Kidney epithelial cell (primary cell): Measurements from ENCODE around the gene SRGAP1. TPM values are rescaled to one million over a fixed set of nuclear protein-coding genes. Genes with fewer than 3 reads are reported as not detected.

Source experiments
- DNase-seq: peaks from one replicate; pipeline ENCODE4 v3.0.0-alpha.2; 2010; ENCODE audit warnings: low read depth
- H3K27me3 ChIP-seq: 2 replicates; pipeline ENCODE4 v1.6.0; 2011; ENCODE audit warnings: low read length; ENCODE audit not compliant: control insufficient read depth, insufficient read depth
- H3K36me3 ChIP-seq: 2 replicates; pipeline ENCODE4 v1.5.1; 2011; ENCODE audit warnings: low read length; ENCODE audit not compliant: control insufficient read depth, insufficient read depth
- H3K4me3 ChIP-seq: 2 replicates; pipeline ENCODE4 v1.5.1; 2011; ENCODE audit warnings: low read depth, mild to moderate bottlenecking, control low read depth, low read length
- CTCF ChIP-seq: IDR thresholded peaks from 2 replicates; pipeline ENCODE4 v1.5.1; 2011; ENCODE audit warnings: mild to moderate bottlenecking, moderate library complexity, low read length, control low read depth, inconsistent platforms; ENCODE audit not compliant: insufficient read depth, poor library complexity, severe bottlenecking
- total RNA-seq: library from RNA; depleted of rRNA; stranded (reverse); fragments of >200 nt; gene quantifications from 2 replicates; pipeline ENCODE4 v1.2.3, GENCODE V29; 2015

SRGAP1 gene
- total RNA-seq, 1 donor from 2014 or later: 28.9 TPM

GRCh38 chr12:63941166-63941800, 96.8 kb downstream of the SRGAP1 start:
- DNase-seq: no peak
- no peaks in the 10 kb centered on the region for H3K27me3 ChIP-seq
- no peak overlapping the region for H3K4me3 ChIP-seq
- H3K36me3 ChIP-seq: no peaks in the 10 kb centered on the region
- TF ChIP-seq CTCF: no peak

DNA sequence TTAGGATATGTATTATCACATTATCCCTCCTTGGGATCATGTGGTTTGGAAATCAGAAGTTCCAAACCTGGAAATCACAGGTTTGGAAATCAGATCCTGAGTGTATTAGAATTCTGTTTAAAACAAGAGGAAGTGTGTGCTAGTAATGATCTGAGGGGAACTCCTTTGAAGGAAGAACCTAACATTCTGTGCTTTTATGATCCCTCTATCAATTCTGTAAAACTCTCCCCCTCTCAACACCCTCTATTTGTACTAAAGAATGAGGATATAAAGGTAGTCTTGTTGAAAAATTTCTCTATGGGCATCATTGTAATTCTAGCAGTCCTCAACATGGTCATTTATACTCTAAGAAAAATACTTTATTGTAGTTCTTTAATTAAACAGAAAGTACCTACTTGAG, 97.4 kb downstream of the SRGAP1 start:
- DNase-seq: no peak
- no peak overlapping the region for H3K4me3 ChIP-seq
- no peaks in the 10 kb centered on the region for H3K36me3 ChIP-seq
- no peaks in the 10 kb centered on the region for H3K27me3 ChIP-seq
- TF ChIP-seq CTCF: no peak

GRCh38 chr12:63942464-63943241, 98.2 kb downstream of the SRGAP1 start:
- no peak for TF ChIP-seq CTCF
- DNase-seq: no peak
- no peaks in the 10 kb centered on the region for H3K27me3 ChIP-seq
- H3K4me3 ChIP-seq: no peak overlapping the region
- H3K36me3 ChIP-seq: no peaks in the 10 kb centered on the region

GRCh38 chr12:63944034-63944579, 99.6 kb downstream of the SRGAP1 start:
- DNase-seq: no peak

GRCh38 chr12:63944586-63945228, 100.2 kb downstream of the SRGAP1 start:
- TF ChIP-seq CTCF: no peak
- Histone ChIP-seq H3K27me3 (no peaks in the 10 kb centered on the region), H3K36me3 (no peaks in the 10 kb centered on the region), H3K4me3 (no peak overlapping the region)
- no peak for DNase-seq

More at GRCh38 chr12:63944034-63944579, 99.6 kb downstream of the SRGAP1 start:
- no peak for TF ChIP-seq CTCF
- Histone ChIP-seq H3K36me3 (no peaks in the 10 kb centered on the region), H3K27me3 (no peaks in the 10 kb centered on the region), H3K4me3 (no peak overlapping the region)
